CD4-positive, alpha-beta T cell treated with Interleukin-6 for 4 hours (primary cell): ENCODE measurements around the gene SEC14L2.
A peak's percentile ranks its signal among the peaks of the same experiment; 100 is the strongest.

Source experiments
- DNase-seq: peaks from one replicate; pipeline ENCODE4 v3.0.0-alpha.2; 2020; ENCODE audit warnings: mixed read lengths

SEC14L2 gene

GRCh38 chr22:30396871-30397655 lies at the start of gene SEC14L2:
TSS of gene SEC14L2 (plus strand) at chr22:30397018. CDS start at chr22:30397117, 99 bp downstream.
- peak; percentile 75 for DNase-seq

- no peak for DNase-seq
These were observed 49.4 kb upstream of the SEC14L2 start for GRCh38 chr22:30347255-30347892.

GRCh38 chr22:30348404-30348803 lies 48.4 kb upstream of the SEC14L2 start:
- DNase-seq: no peak

- DNase-seq: no peak
These were observed 48.0 kb upstream of the SEC14L2 start for GRCh38 chr22:30348809-30349208.

- DNase-seq: no peak
These were observed 45.6 kb upstream of the SEC14L2 start for GRCh38 chr22:30351226-30351625.

DNA sequence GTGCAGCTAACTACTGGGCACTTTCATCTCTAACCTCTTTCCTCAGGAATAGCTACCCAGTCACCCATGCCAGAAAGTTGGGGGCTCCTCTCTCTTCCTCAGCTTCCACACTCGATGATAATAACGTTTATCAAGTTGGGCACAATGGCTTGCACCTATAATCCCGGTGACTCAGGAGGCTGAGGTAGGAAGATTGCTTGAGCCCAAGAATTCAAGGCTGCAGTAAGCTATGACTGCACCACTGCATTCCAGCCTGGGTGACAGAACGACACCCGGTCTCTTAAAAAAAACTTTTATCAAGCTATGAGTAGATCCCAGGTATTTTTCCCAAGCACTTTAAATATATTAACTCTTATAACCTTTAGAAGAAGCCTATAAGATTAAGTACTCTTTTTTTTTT lies 42.2 kb upstream of the SEC14L2 start:
- no peak for DNase-seq

GRCh38 chr22:30356449-30357235 lies 40.2 kb upstream of the SEC14L2 start, which contains the start of the genes CCDC157 and SF3A1:
TSS of gene CCDC157 (plus strand) at chr22:30357007. CDS start at chr22:30366001, 8,994 bp downstream.
TSS of gene SF3A1 (minus strand) at chr22:30356894. CDS start at chr22:30356792, 102 bp downstream.
- peak; percentile 88 for DNase-seq

GRCh38 chr22:30357236-30357570 lies 39.6 kb upstream of the SEC14L2 start:
- DNase-seq: no peak

DNA sequence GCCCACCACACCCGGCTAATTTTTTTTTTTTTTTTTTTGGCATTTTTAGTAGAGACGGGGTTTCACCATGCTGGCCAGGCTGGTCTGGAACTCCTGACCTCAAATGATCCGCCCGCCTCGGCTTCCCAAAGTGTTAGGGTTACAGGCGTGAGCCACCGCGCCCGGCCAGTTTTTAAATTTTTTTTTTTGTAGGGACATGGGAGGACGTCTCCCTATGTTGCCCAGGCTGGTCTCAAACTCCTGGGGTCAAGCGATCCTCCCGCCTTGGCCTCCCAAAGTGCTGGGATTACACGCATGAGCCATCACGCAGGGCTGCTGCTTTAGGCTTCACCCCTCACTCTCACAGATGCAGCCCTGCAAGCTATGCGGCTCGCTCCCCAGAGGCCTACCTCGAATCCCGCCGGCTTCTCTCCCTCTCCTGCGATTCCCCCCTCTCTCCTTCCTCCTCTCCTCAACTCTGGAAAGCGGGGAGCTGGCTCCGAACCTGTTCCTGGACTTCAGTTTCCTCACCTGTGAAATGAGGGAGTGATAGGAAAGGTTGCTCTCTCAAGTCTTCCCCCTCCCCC lies 39.1 kb upstream of the SEC14L2 start:
- DNase-seq: no peak

DNA sequence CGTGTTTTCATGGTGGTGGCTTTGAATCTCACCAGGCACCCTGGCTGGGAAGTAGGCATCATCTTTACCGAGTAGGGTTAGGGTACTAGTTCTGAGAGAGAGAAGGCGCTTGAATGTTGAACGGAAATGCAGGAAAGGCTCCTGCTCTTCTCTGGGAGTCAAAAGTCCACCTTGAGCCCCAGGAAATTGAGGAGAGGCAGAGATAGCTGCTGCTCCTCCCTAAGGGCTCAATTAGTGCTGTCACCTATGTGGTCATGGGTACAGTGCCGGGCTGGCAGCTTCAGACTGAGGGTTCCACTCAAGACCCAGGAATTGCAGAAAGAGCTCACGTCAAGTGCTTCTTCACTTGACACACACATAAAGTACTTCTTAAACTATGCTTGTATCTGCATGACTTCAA lies 38.3 kb upstream of the SEC14L2 start:
- no peak for DNase-seq

GRCh38 chr22:30361916-30362650 lies 34.7 kb upstream of the SEC14L2 start:
- no peak for DNase-seq

DNA sequence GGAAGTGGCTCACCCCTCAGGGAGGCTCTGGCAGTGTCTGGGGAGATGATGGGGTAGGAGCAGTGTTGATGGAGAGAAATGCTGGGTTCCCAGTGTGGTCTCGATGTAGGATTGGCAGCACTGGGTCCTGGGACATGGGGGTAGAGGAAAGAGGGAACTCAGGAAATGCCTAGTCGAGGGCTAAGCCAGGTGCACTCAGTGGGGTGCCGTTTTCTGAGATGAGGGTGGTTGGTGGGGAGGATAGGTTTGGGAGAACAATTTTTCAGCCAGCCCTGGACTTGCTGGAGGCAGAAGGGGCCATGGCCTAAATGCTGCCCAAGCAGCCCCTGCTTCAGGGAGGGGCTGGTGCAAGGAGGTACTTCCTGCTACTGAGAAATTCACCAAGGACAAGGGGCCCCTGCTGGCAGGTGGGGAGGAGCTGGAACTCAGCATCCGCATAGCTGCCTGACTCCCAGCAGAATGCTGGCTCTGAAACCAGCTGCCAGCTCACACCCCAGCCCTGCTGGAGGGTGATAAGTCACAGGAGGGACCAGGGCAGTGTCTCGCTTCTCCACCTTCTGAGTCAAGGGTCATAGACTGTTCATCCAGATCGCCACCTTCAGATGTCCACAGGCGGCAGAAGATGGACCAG lies 34.1 kb upstream of the SEC14L2 start:
- DNase-seq: no peak

DNA sequence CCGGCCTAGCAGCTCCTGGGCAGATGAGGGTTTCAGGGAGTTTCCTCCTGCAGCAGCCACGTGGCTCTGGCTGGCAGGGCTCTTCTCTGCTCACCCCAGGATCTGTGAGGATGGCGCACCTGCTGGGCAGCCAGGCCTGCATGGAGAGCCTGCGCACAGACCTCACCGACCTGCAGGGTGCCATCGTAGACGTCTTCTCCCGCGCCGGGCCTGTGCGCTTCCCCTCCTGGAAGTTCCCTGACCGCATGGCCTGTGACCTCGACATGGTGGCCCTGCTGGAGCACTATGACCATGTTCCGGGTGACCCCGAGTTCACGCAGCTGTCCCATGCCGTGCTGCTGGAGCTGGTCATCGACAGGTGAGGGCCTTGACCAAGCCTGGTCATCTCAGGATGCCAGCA lies 30.9 kb upstream of the SEC14L2 start:
- no peak for DNase-seq

DNA sequence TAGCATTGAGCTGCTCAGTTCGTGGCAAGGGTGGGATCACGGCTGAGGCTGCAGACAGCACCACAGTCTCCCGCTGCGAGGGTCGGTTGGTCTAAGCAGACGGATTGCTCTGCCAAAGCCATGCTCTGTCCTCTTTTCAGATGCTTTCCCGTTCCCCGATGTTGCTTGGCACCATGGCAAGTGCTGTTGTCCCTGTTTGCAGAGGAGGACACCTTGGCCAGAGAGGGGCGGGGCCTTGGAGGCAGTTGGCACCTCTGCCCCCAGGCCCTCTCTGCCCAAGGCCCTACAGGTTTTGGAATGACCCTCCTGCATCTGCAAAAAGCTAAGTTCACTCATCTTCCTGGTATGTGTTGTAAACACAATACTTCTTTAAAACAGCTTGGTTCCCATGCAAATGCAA lies 28.4 kb upstream of the SEC14L2 start:
- no peak for DNase-seq

DNA sequence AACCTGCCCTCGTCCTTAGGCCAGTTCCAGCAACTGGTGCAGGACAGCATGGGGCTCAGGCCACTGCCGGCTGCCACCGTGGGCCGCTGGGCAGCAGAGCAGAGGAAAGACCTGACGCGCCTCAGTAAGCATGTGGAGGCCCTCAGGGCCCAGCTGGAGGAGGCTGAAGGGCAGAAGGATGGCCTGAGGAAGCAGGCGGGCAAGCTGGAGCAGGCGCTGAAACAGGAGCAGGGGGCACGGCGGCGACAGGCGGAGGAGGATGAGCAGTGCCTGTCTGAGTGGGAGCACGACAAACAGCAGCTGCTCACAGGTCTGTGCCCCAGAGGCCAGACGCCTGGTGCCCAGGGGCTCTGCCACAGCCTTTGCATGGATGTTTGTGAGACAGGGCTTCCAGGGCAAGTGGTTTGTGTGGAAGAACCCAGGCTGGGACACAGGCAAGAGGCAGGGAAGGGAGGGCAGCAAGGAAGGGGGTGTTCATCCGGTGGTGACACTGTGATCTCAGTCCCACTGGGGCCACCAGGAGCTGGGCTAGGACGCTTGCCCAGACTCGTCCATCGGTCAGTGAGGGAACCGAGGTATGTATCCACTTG lies 26.1 kb upstream of the SEC14L2 start:
- no peak for DNase-seq

GRCh38 chr22:30371321-30371720 lies 25.5 kb upstream of the SEC14L2 start:
- DNase-seq: no peak

DNA sequence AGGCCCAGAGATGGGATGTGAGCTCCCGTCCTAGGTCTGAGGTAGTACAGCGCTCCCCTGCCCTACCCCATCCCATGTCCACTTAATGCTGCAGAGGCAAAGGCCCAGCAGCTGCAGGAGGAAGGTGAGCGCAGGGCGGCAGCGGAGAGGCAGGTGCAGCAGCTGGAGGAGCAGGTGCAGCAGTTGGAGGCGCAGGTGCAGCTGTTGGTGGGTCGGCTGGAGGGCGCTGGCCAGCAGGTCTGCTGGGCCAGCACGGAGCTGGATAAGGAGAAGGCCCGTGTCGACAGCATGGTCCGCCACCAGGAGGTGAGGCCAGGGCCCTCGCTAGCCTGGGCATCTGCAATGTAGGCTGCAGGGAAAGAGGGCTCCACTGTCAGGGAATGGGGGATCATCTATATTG lies 24.8 kb upstream of the SEC14L2 start:
- DNase-seq: no peak

DNA sequence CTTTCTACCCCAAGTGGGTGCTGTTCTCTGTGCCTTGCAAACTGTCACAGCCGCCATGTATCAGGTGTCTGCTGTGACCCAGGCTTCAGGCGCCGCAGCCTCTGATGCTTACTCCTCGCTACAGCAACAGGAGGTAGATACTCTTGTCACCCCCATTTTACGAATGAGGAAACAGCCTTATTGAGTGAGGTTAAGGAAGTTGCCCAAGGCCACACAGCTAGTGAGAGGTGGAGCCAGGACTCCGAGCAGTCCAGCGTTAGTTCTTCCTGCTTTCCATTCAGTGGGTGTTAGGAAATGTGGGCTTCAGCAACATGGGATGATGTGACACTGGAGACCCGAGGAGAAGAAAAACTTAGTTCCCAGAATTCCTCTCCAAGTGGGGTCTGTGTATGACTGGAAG lies 23.9 kb upstream of the SEC14L2 start:
- no peak for DNase-seq

DNA sequence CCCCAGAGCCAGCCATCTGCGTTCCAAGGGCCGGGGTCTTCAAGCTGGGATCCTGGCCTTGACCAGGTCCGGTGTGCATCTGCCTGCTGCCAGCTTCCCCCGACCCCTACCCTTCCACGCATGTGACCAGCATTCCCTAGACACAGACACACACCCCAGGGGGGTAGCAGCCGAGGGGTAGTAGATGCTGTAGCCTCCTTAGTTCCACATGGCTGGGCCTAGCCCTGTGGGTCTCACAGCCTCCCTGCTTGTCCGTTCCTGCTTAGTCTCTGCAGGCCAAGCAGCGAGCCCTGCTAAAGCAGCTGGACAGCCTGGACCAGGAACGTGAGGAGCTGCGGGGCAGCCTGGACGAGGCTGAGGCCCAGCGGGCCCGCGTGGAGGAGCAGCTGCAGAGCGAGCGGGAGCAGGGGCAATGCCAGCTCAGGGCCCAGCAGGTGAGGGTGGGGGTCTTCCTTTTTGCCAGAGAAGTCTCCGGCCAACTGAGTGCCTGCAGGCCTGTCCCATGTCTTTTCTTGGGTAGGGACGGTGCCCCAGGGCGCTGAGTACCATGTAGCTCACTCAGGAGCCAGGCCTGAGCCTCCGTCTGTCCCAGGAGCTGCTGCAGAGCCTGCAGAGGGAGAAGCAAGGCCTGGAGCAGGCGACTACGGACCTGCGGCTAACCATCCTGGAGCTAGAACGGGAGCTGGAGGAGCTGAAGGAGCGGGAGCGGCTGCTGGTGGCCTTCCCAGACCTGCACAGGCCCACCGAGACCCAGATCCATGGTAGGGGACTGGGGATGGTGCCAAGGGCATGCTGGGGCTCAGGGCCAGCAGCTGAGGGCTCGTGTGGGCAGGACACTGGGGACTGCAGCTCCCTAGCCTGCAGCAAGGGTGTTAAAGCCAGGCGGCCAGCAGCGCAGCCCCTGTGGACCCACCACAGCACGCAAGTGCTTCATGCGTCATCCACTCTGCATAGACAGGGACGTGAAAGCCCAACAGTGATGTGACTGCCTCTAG lies 23.2 kb upstream of the SEC14L2 start:
- DNase-seq: no peak

- DNase-seq: no peak
These were observed 21.4 kb upstream of the SEC14L2 start for GRCh38 chr22:30375312-30375849.
